Measurements from ENCODE around the gene FEM1B. TPM values are rescaled to one million over a fixed set of nuclear protein-coding genes. Genes with fewer than 3 reads are reported as not detected.

FEM1B gene
- total RNA-seq, 1 donor from 2014 or later: 46.8 TPM

- DNase-seq (ENCODE audit: low read depth, low spot score): no peak
These were observed 29.8 kb downstream of the FEM1B start for GRCh38 chr15:68307131-68307928.

- no peak for DNase-seq (ENCODE audit: low read depth, low spot score)
These were observed 31.5 kb downstream of the FEM1B start for GRCh38 chr15:68309024-68309423.

- no peak for DNase-seq (ENCODE audit: low read depth, low spot score)
These were observed 32.7 kb downstream of the FEM1B start for GRCh38 chr15:68310178-68310803.

- DNase-seq (ENCODE audit: low read depth, low spot score): no peak
These were observed 33.4 kb downstream of the FEM1B start for GRCh38 chr15:68310804-68311463.

GRCh38 chr15:68311464-68311835 is 33.9 kb downstream of the FEM1B start:
- DNase-seq (ENCODE audit: low read depth, low spot score): no peak

GRCh38 chr15:68311859-68312557 is 34.5 kb downstream of the FEM1B start:
- no peak for DNase-seq (ENCODE audit: low read depth, low spot score)

GRCh38 chr15:68312701-68313204 is 35.2 kb downstream of the FEM1B start:
- no peak for DNase-seq (ENCODE audit: low read depth, low spot score)

- no peak for DNase-seq (ENCODE audit: low read depth, low spot score)
These were observed 36.2 kb downstream of the FEM1B start for GRCh38 chr15:68313501-68314410.

GRCh38 chr15:68314563-68314962 is 37.0 kb downstream of the FEM1B start:
- no peak for DNase-seq (ENCODE audit: low read depth, low spot score)

GRCh38 chr15:68315035-68315434 is 37.5 kb downstream of the FEM1B start:
- DNase-seq (ENCODE audit: low read depth, low spot score): no peak

GRCh38 chr15:68315495-68316031 is 38.0 kb downstream of the FEM1B start:
- no peak for DNase-seq (ENCODE audit: low read depth, low spot score)

- DNase-seq (ENCODE audit: low read depth, low spot score): no peak
These were observed 38.7 kb downstream of the FEM1B start for GRCh38 chr15:68316061-68316804.

GRCh38 chr15:68317281-68318007 is 39.9 kb downstream of the FEM1B start:
- DNase-seq (ENCODE audit: low read depth, low spot score): no peak

GRCh38 chr15:68318008-68318835 is 40.7 kb downstream of the FEM1B start:
- DNase-seq (ENCODE audit: low read depth, low spot score): no peak

- no peak for DNase-seq (ENCODE audit: low read depth, low spot score)
These were observed 41.7 kb downstream of the FEM1B start for GRCh38 chr15:68318931-68319909.

GRCh38 chr15:68319997-68320396 is 42.5 kb downstream of the FEM1B start:
- no peak for DNase-seq (ENCODE audit: low read depth, low spot score)

- no peak for DNase-seq (ENCODE audit: low read depth, low spot score)
These were observed 43.7 kb downstream of the FEM1B start for GRCh38 chr15:68321229-68321628.

Measured in pulmonary artery endothelial cell (primary cell).